H1 (cell line): ENCODE results near the gene CHPF2. TPM values are rescaled to one million over a fixed set of nuclear protein-coding genes. Genes with fewer than 3 reads are reported as not detected.

ENCODE experiments used
- CTCF ChIA-PET: fragments of 300-600 bp; sonication (Branson Sonifier 250); formaldehyde crosslinking; loops from one replicate; lab custom pipeline; 2021; ENCODE audit not compliant: partially characterized antibody; lab: Charles Lee
- POLR2A ChIA-PET: fragments of 300-600 bp; sonication (Branson Sonifier 250); formaldehyde crosslinking; loops from one replicate; lab custom pipeline; 2021; ENCODE audit warnings: inconsistent platforms; ENCODE audit not compliant: partially characterized antibody; lab: Charles Lee
- DNase-seq, 2 experiments: peaks; one replicate each; pipeline versions ENCODE4 v3.0.0 to v3.0.0-alpha.2; 2010 to 2022; ENCODE audit warnings: low spot score in 2 of 2, low read depth in 1 of 2, mixed read lengths in 1 of 2
- FAIRE-seq: peaks from 2 replicates; lab custom pipeline; 2011; peaks lifted over from hg19 to GRCh38; lab: Jason Lieb, UNC
- H2AFZ ChIP-seq: 2 replicates; pipeline ENCODE4 v1.8.1; 2012; ENCODE audit warnings: low read length, inconsistent platforms
- H2AK5ac ChIP-seq: 2 replicates; pipeline ENCODE4 v1.6.1; 2013; ENCODE audit warnings: low read depth, low read length
- H2BK120ac ChIP-seq: replicated peaks from 2 replicates; pipeline ENCODE3; 2013; ENCODE audit warnings: low read depth, low read length, inconsistent platforms
- H2BK12ac ChIP-seq: 2 replicates; pipeline ENCODE4 v1.6.1; 2013; ENCODE audit warnings: low read depth, low read length
- H2BK15ac ChIP-seq: 2 replicates; pipeline ENCODE4 v1.6.1; 2013; ENCODE audit warnings: low read length
- H2BK20ac ChIP-seq: 2 replicates; pipeline ENCODE4 v1.6.1; 2013; ENCODE audit warnings: low read length
- H2BK5ac ChIP-seq: 2 replicates; pipeline ENCODE4 v1.6.1; 2013; ENCODE audit warnings: low read depth, low read length
- H3K14ac ChIP-seq: 2 replicates; pipeline ENCODE4 v1.6.1; 2013; ENCODE audit warnings: inconsistent platforms; ENCODE audit not compliant: insufficient read length
- H3K18ac ChIP-seq: 2 replicates; pipeline ENCODE4 v1.6.1; 2013; ENCODE audit warnings: low read length; ENCODE audit errors: extremely low read depth
- H3K23ac ChIP-seq: 2 replicates; pipeline ENCODE4 v1.6.1; 2013; ENCODE audit warnings: inconsistent platforms; ENCODE audit not compliant: insufficient read length
- H3K23me2 ChIP-seq: 2 replicates; pipeline ENCODE4 v1.6.1; 2013; ENCODE audit warnings: low read depth, low read length
- H3K27ac ChIP-seq: 2 replicates; pipeline ENCODE4 v1.6.1; 2011; ENCODE audit warnings: low read depth, low read length, inconsistent platforms
- H3K27me3 ChIP-seq, 4 experiments: replicated peaks in 1 of 4; 1 replicate in 1 of 4; 2 replicates in 3 of 4; pipeline versions ENCODE4 v1.6.1 to v1.8.1; 2011 to 2013; ENCODE audit warnings: low read length in 3 of 4, mild to moderate bottlenecking in 3 of 4, inconsistent platforms in 2 of 4, mixed read lengths in 2 of 4, moderate library complexity in 1 of 4; ENCODE audit not compliant: control insufficient read depth in 3 of 4, insufficient read depth in 3 of 4; ENCODE audit errors: extremely low read depth in 1 of 4
- H3K36me3 ChIP-seq, 4 experiments: 2 replicates each; pipeline versions ENCODE4 v1.6.1 to v1.8.1; 2011 to 2013; ENCODE audit warnings: mild to moderate bottlenecking in 4 of 4, low read length in 3 of 4, moderate library complexity in 2 of 4, control low read depth in 1 of 4, inconsistent platforms in 1 of 4; ENCODE audit not compliant: insufficient read depth in 4 of 4, control insufficient read depth in 2 of 4
- H3K4ac ChIP-seq: replicated peaks from 2 replicates; pipeline ENCODE3; 2013; ENCODE audit warnings: low read length, low read depth, mixed read lengths, inconsistent platforms; ENCODE audit not compliant: insufficient read length
- H3K4me1 ChIP-seq, 4 experiments: replicated peaks in 1 of 4; 1 replicate in 1 of 4; 2 replicates in 3 of 4; pipeline versions ENCODE4 v1.6.1 to v1.8.1; 2011 to 2013; ENCODE audit warnings: low read length in 3 of 4, inconsistent platforms in 2 of 4, mixed read lengths in 1 of 4; ENCODE audit not compliant: insufficient read depth in 4 of 4, control insufficient read depth in 3 of 4
- H3K4me2 ChIP-seq, 2 experiments: 2 replicates each; pipeline versions ENCODE4 v1.6.1 to v1.8.1; 2011 to 2013; ENCODE audit warnings: low read depth in 2 of 2, low read length in 2 of 2, control low read depth in 1 of 2, inconsistent platforms in 1 of 2, mild to moderate bottlenecking in 1 of 2; ENCODE audit not compliant: insufficient read depth in 1 of 2
- H3K4me3 ChIP-seq, 4 experiments: fragments of 200-600, 300-600 bp in 1 of 4; sonication (generic), shearing (Covaris generic), sonication (Bioruptor Twin) in 1 of 4; 2 replicates each; pipeline versions ENCODE4 v1.5.1 to v1.8.1; 2011 to 2016; ENCODE audit warnings: low read length in 4 of 4, low read depth in 3 of 4, control low read depth in 2 of 4, inconsistent platforms in 2 of 4, mild to moderate bottlenecking in 2 of 4, mixed read lengths in 1 of 4, moderate library complexity in 1 of 4; ENCODE audit not compliant: insufficient read depth in 2 of 4; ENCODE audit errors: extremely low read depth in 1 of 4
- H3K56ac ChIP-seq: replicated peaks from 2 replicates; pipeline ENCODE3; 2013; ENCODE audit warnings: low read depth, mild to moderate bottlenecking, mixed read lengths, low read length, inconsistent platforms; ENCODE audit not compliant: insufficient read length
- H3K79me1 ChIP-seq: 2 replicates; pipeline ENCODE4 v1.6.1; 2013; ENCODE audit warnings: low read depth, low read length, control low read depth
- H3K79me2 ChIP-seq, 2 experiments: 2 replicates each; pipeline versions ENCODE4 v1.6.1 to v1.8.1; 2012 to 2013; ENCODE audit warnings: low read length in 2 of 2, mild to moderate bottlenecking in 2 of 2, inconsistent platforms in 1 of 2; ENCODE audit not compliant: insufficient read depth in 2 of 2, control insufficient read depth in 1 of 2
- H3K9ac ChIP-seq, 4 experiments: replicated peaks in 1 of 4; 1 replicate in 1 of 4; 2 replicates in 3 of 4; pipeline versions ENCODE4 v1.6.1 to v1.8.1; 2011 to 2013; ENCODE audit warnings: low read depth in 3 of 4, low read length in 3 of 4, control low read depth in 2 of 4, mild to moderate bottlenecking in 2 of 4, moderate library complexity in 2 of 4, inconsistent platforms in 1 of 4; ENCODE audit errors: extremely low read depth in 1 of 4
- H3K9me3 ChIP-seq, 2 experiments: 2 replicates each; pipeline versions ENCODE4 v1.6.1 to v1.8.1; 2012 to 2013; ENCODE audit warnings: mild to moderate bottlenecking in 2 of 2, moderate library complexity in 2 of 2, control low read depth in 1 of 2, inconsistent platforms in 1 of 2, low read depth in 1 of 2, low read length in 1 of 2, mixed read lengths in 1 of 2; ENCODE audit not compliant: insufficient read depth in 2 of 2
- H4K20me1 ChIP-seq, 2 experiments: replicated peaks in 1 of 2; 2 replicates each; pipeline versions ENCODE3 to v1.8.1; 2011 to 2013; ENCODE audit warnings: inconsistent platforms in 2 of 2, low read length in 2 of 2, mild to moderate bottlenecking in 1 of 2; ENCODE audit not compliant: insufficient read depth in 2 of 2, control insufficient read depth in 1 of 2
- H4K5ac ChIP-seq: 2 replicates; pipeline ENCODE4 v1.6.1; 2013; ENCODE audit warnings: low read length, low read depth, mixed read lengths, inconsistent platforms; ENCODE audit not compliant: insufficient read length
- H4K8ac ChIP-seq: 2 replicates; pipeline ENCODE4 v1.8.0; 2013; ENCODE audit warnings: mild to moderate bottlenecking, moderate library complexity, low read length, inconsistent platforms; ENCODE audit not compliant: insufficient read depth; ENCODE audit errors: extremely low read depth
- H4K91ac ChIP-seq: replicated peaks from 2 replicates; pipeline ENCODE3; 2013; ENCODE audit warnings: low read length, mixed read lengths, inconsistent platforms; ENCODE audit not compliant: insufficient read length
- BRCA1 ChIP-seq: IDR thresholded peaks from 2 replicates; pipeline ENCODE4 v1.6.1; 2012; ENCODE audit warnings: low read depth, low read length, improper control_type of control experiment
- CREB1 ChIP-seq: IDR thresholded peaks from 2 replicates; pipeline ENCODE4 v1.6.1; 2012; ENCODE audit warnings: inconsistent platforms
- E2F6 ChIP-seq: IDR thresholded peaks from 2 replicates; pipeline ENCODE4 v1.6.1; 2012; ENCODE audit warnings: inconsistent platforms
- EP300 ChIP-seq, 2 experiments: IDR thresholded peaks; 1 replicate in 1 of 2; 2 replicates in 1 of 2; pipeline ENCODE4 v1.6.1; 2011 to 2012; ENCODE audit warnings: low read depth in 2 of 2, low read length in 2 of 2, mild to moderate bottlenecking in 2 of 2, borderline replicate concordance in 1 of 2, inconsistent platforms in 1 of 2, moderate library complexity in 1 of 2
- KDM1A ChIP-seq: fragments of 200-600, 300-600 bp; sonication (generic); IDR thresholded peaks from 2 replicates; pipeline ENCODE4 v1.7.1; 2016; ENCODE audit warnings: mild to moderate bottlenecking, low read length, borderline replicate concordance
- KDM4A ChIP-seq: IDR thresholded peaks from one replicate; pipeline ENCODE4 v1.7.1; 2012; ENCODE audit warnings: low read depth, mild to moderate bottlenecking, moderate library complexity, low read length, inconsistent platforms; ENCODE audit not compliant: severe bottlenecking
- NANOG ChIP-seq: IDR thresholded peaks from 2 replicates; pipeline ENCODE4 v1.6.1; 2011; ENCODE audit warnings: low read length, low read depth, mild to moderate bottlenecking, inconsistent platforms; ENCODE audit not compliant: insufficient read depth, poor library complexity, severe bottlenecking
- POLR2A ChIP-seq, 2 experiments: IDR thresholded peaks; 1 replicate in 1 of 2; 2 replicates in 1 of 2; pipeline ENCODE4 v1.6.1; 2011; ENCODE audit warnings: low read depth in 2 of 2, low read length in 2 of 2, mild to moderate bottlenecking in 2 of 2; ENCODE audit errors: control extremely low read depth in 1 of 2
- RBBP5 ChIP-seq: IDR thresholded peaks from 2 replicates; pipeline ENCODE4 v1.7.1; 2012; ENCODE audit warnings: low read depth, mild to moderate bottlenecking, inconsistent platforms, low read length, moderate library complexity, borderline replicate concordance
- RFX5 ChIP-seq: IDR thresholded peaks from 2 replicates; pipeline ENCODE4 v1.6.1; 2011; ENCODE audit warnings: low read depth, low read length, improper control_type of control experiment, borderline replicate concordance
- SAP30 ChIP-seq: fragments of 300-600 bp; sonication (generic); IDR thresholded peaks from 2 replicates; pipeline ENCODE4 v1.7.1; 2012; ENCODE audit warnings: low read length, moderate library complexity, mild to moderate bottlenecking, inconsistent platforms; ENCODE audit not compliant: insufficient read depth, insufficient replicate concordance
- TEAD4 ChIP-seq: IDR thresholded peaks from 2 replicates; pipeline ENCODE4 v1.6.1; 2012; ENCODE audit warnings: low read depth, low read length, inconsistent platforms, mixed read lengths
- WGBS, 2 experiments: shearing (Covaris generic) in 1 of 2; methylation state at CpG; one replicate each; pipeline versions ENCODE4 v1.1.6 to v1.1.7; 2013 to 2015; ENCODE audit warnings: low lambda C conversion rate in 2 of 2, mixed read lengths in 2 of 2, inconsistent platforms in 1 of 2, low coverage in 1 of 2, missing lambda C conversion rate in 1 of 2; ENCODE audit not compliant: insufficient replicate concordance in 2 of 2, insufficient coverage in 1 of 2, insufficient read length in 1 of 2; ENCODE audit errors: extremely low coverage in 1 of 2, missing lambda C conversion rate in 1 of 2; 5-methylcytosine and 5-hydroxymethylcytosine counted together
- polyA plus RNA-seq, 7 experiments: library from polyadenylated mRNA; depleted of rRNA in 3 of 7; stranded (reverse) in 5 of 7; unstranded in 2 of 7; fragments of >200 nt in 5 of 7; fragments of 200-250 nt in 2 of 7; gene quantifications; 1 replicate in 5 of 7; 2 replicates in 1 of 7; 4 replicates in 1 of 7; pipeline versions ENCODE4 v1.2.1 to v1.2.3, GENCODE V29; 2011 to 2013; ENCODE audit warnings: missing spikeins in 2 of 7, mixed read lengths in 2 of 7
- total RNA-seq: library from RNA; stranded (reverse); fragmentation: NEBNext Ultra II Directional; extraction: Animal tissue kit (Norgen Biotek cat#: 25700); gene quantifications from 2 replicates; pipeline ENCODE4 v1.2.1, GENCODE V29; 2021

Gene CHPF2
- total and polyA plus RNA-seq, 2 of the 8 experiments (the other 6 are each of a cell fraction or from before 2014, with no cell fraction given) = 14.4 to 20.6 TPM

- CTCF ChIA-PET = interaction anchor here (1.0 to 1.5 kb wide), 6 partner anchors 25 to 274 kb away, joined by 3 to 5 read pairs (median 4); no protein-coding TSS in a partner anchor
- Histone ChIP-seq H2BK12ac (peak overlapping the region; percentile 60; the same call in 1 of the 2 replicates), H3K23ac (no peak overlapping the region), H4K5ac (no peak overlapping the region), H3K79me1 (no peaks in the 10 kb centered on the region), H3K36me3 (no peaks in the 10 kb centered on the region), H3K9me3 (no peaks in the 10 kb centered on the region), H3K4me3 (no peak overlapping the region), H4K20me1 (no peaks in the 10 kb centered on the region), H3K9ac (no peak overlapping the region), H4K8ac (no peak overlapping the region; the same call in 1 of the 2 replicates), H2BK5ac (no peak overlapping the region), H3K14ac (no peak overlapping the region), H3K27ac (no peak overlapping the region), H3K27me3 (peaks cover 0 to 11% (median 8%) of the 10 kb centered on the region in 4 experiments; a peak in 5 of 7 replicates), H3K4ac (no peak overlapping the region), H2AK5ac (0 out of 2 replicates have a peak overlapping the region, but pooled peaks have one; percentile 39), H2BK20ac (no peak overlapping the region), H3K4me1 (peaks cover 0 to 13% (median 4%) of the 10 kb centered on the region in 4 experiments; a peak in 5 of 7 replicates), H2BK15ac (peak overlapping the region; percentile 81; the same call in 1 of the 2 replicates), H3K18ac (no peak overlapping the region; the same call in 1 of the 2 replicates), H2BK120ac (no peak overlapping the region), H3K56ac (no peak overlapping the region), H3K23me2 (peaks cover 2% of the 10 kb centered on the region; the same call in 1 of the 2 replicates), H4K91ac (peak overlapping the region; percentile 7), H3K79me2 (no peaks in the 10 kb centered on the region), H2AFZ (0 out of 2 replicates have a peak overlapping the region, but pooled peaks have one; percentile 24), H3K4me2 (no peak overlapping the region; a peak in 1 of 4 replicates)
- POLR2A ChIA-PET = no interaction called here
- WGBS, 2 experiments = 81% methylated on average over 8 of the region's 8 CpGs; no CpG with 5 or more reads in 1 of the 2 experiments
- DNase-seq (no peak), FAIRE-seq (no peak)
- TF ChIP-seq E2F6 (no peak), RBBP5 (no peak), BRCA1 (no peak), CREB1 (no peak), KDM1A (no peak), KDM4A (no peak), POLR2A (IDR thresholded peaks at IDR 0.05; ENCODE audit: control extremely low read depth in 1 of 2, low read depth in 2 of 2, low read length in 2 of 2) (no peak), TEAD4 (no peak), RFX5 (no peak), NANOG (no peak), SAP30 (no peak), EP300 (IDR thresholded peaks at IDR 0.05; ENCODE audit: borderline replicate concordance in 1 of 2, low read depth in 2 of 2, low read length in 2 of 2) (no peak)
Observed at GRCh38 chr7:151282111-151282510, 49.8 kb downstream of the CHPF2 start.
